ENCODE results near the gene LRIF1. TPM values are rescaled to one million over a fixed set of nuclear protein-coding genes. Genes with fewer than 3 reads are reported as not detected.

LRIF1 gene
- polyA plus RNA-seq, 1 donor (not counting 4 experiments of a cell fraction or from before 2014, with no cell fraction given) = 12.0 TPM

DNA sequence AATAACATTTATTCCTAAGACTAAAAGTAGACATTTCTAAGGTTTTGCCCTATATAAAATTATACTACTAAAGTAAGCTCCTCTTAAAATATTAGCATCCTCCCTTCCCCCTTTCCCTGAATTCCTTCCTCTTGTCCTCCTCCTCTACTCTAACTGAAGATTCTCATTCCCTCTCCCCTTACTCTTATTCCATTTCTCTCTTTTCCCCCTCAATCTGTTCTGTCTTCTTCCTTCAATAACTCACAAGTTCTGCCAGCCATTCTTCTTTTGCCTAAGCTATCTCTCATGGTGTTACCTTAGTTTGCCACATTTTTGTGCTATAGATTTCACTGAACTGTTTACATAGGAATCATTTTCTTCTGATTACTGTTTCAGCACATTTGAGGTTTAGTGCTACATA is 10.7 kb downstream of the LRIF1 start:
- Histone ChIP-seq H3K4me3 (ENCODE audit: control insufficient read depth in 2 of 3, extremely low read depth in 1 of 3, insufficient read depth in 2 of 3, low read depth in 1 of 3, low read length in 3 of 3) (no peak overlapping the region), H3K9ac (ENCODE audit: control insufficient read depth, extremely low read depth, insufficient read depth, low read length) (no peak overlapping the region), H2AFZ (ENCODE audit: control insufficient read depth, low read length) (no peak overlapping the region), H3K4me1 (ENCODE audit: control insufficient read depth, extremely low read depth, insufficient read depth, low read length) (peaks cover 2% of the 10 kb centered on the region), H3K9me1 (ENCODE audit: control insufficient read depth, extremely low read depth, insufficient read depth, low read length) (no peaks in the 10 kb centered on the region), H3K27me3 (ENCODE audit: control insufficient read depth, extremely low read depth, insufficient read depth, low read length) (no peaks in the 10 kb centered on the region), H4K20me1 (ENCODE audit: control insufficient read depth, extremely low read depth, insufficient read depth, low read length) (no peaks in the 10 kb centered on the region), H3K4me2 (ENCODE audit: control insufficient read depth, extremely low read depth, insufficient read depth, low read depth, low read length) (no peak overlapping the region), H3K36me3 (ENCODE audit: control insufficient read depth in 2 of 2, extremely low read depth in 1 of 2, insufficient read depth in 2 of 2, low read length in 2 of 2) (peaks cover 4 to 9% of the 10 kb centered on the region in 2 experiments), H3K79me2 (ENCODE audit: control insufficient read depth, insufficient read depth, low read length) (peaks cover 15% of the 10 kb centered on the region), H3K27ac (ENCODE audit: control insufficient read depth, insufficient read depth, low read length) (no peak overlapping the region), H3K9me3 (ENCODE audit: control insufficient read depth, low read depth, low read length) (no peaks in the 10 kb centered on the region)
- dilution Hi-C loops (cut with MboI; ENCODE audit: extremely low pct_ligation_motif_present, low sequenced_read_pairs) = no loop called here
- no peak for TF ChIP-seq EZH2 (IDR thresholded peaks at IDR 0.05; ENCODE audit: low read length)
- TF ChIP-seq, protein P1, sequence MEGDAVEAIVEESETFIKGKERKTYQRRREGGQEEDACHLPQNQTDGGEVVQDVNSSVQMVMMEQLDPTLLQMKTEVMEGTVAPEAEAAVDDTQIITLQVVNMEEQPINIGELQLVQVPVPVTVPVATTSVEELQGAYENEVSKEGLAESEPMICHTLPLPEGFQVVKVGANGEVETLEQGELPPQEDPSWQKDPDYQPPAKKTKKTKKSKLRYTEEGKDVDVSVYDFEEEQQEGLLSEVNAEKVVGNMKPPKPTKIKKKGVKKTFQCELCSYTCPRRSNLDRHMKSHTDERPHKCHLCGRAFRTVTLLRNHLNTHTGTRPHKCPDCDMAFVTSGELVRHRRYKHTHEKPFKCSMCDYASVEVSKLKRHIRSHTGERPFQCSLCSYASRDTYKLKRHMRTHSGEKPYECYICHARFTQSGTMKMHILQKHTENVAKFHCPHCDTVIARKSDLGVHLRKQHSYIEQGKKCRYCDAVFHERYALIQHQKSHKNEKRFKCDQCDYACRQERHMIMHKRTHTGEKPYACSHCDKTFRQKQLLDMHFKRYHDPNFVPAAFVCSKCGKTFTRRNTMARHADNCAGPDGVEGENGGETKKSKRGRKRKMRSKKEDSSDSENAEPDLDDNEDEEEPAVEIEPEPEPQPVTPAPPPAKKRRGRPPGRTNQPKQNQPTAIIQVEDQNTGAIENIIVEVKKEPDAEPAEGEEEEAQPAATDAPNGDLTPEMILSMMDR (optimal IDR thresholded peaks at IDR 0.05 in 1 of 3, IDR thresholded peaks at IDR 0.05 in 1 of 3, conservative IDR thresholded peaks at IDR 0.05 in 1 of 3; ENCODE audit: extremely low read depth in 1 of 3, insufficient read depth in 2 of 3, low read length in 3 of 3) = no peak
- FAIRE-seq (no peak), DNase-seq (ENCODE audit: low read depth, low spot score) (no peak)

DNA sequence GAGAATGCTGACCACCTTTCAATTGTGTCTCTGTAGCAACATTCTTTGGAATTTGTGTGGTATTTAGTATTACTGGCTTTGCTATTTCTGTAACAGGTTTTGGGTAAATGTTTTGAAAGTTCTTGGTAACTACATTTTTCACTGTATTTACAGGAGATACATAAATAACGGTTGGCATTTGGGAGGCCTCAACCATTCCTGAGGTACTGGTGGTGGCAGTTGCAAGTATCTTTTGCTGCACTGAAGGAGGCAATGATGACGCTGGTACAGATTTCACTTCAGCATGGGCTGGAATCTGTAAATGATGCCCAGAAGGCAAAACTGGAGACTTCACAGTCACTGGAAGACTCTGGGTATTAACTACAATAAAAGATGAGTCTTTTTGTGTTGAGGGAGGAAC is 11.7 kb downstream of the LRIF1 start:
- Histone ChIP-seq H3K36me3 (ENCODE audit: control insufficient read depth in 2 of 2, extremely low read depth in 1 of 2, insufficient read depth in 2 of 2, low read length in 2 of 2) (peaks cover 4 to 9% of the 10 kb centered on the region in 2 experiments), H2AFZ (ENCODE audit: control insufficient read depth, low read length) (no peak overlapping the region), H3K79me2 (ENCODE audit: control insufficient read depth, insufficient read depth, low read length) (peaks cover 11% of the 10 kb centered on the region), H3K4me1 (ENCODE audit: control insufficient read depth, extremely low read depth, insufficient read depth, low read length) (peaks cover 3% of the 10 kb centered on the region), H3K27me3 (ENCODE audit: control insufficient read depth, extremely low read depth, insufficient read depth, low read length) (no peaks in the 10 kb centered on the region), H4K20me1 (ENCODE audit: control insufficient read depth, extremely low read depth, insufficient read depth, low read length) (no peaks in the 10 kb centered on the region), H3K9me3 (ENCODE audit: control insufficient read depth, low read depth, low read length) (no peaks in the 10 kb centered on the region), H3K9ac (ENCODE audit: control insufficient read depth, extremely low read depth, insufficient read depth, low read length) (no peak overlapping the region), H3K27ac (ENCODE audit: control insufficient read depth, insufficient read depth, low read length) (no peak overlapping the region), H3K4me3 (ENCODE audit: control insufficient read depth in 2 of 3, extremely low read depth in 1 of 3, insufficient read depth in 2 of 3, low read depth in 1 of 3, low read length in 3 of 3) (no peak overlapping the region), H3K9me1 (ENCODE audit: control insufficient read depth, extremely low read depth, insufficient read depth, low read length) (no peaks in the 10 kb centered on the region), H3K4me2 (ENCODE audit: control insufficient read depth, extremely low read depth, insufficient read depth, low read depth, low read length) (no peak overlapping the region)
- dilution Hi-C loops (cut with MboI; ENCODE audit: extremely low pct_ligation_motif_present, low sequenced_read_pairs) = no loop called here
- DNase-seq (ENCODE audit: low read depth, low spot score) = no peak
- FAIRE-seq = no peak
- no peak for TF ChIP-seq EZH2 (IDR thresholded peaks at IDR 0.05; ENCODE audit: low read length)
- TF ChIP-seq, protein P1 (optimal IDR thresholded peaks at IDR 0.05 in 1 of 3, IDR thresholded peaks at IDR 0.05 in 1 of 3, conservative IDR thresholded peaks at IDR 0.05 in 1 of 3; ENCODE audit: extremely low read depth in 1 of 3, insufficient read depth in 2 of 3, low read length in 3 of 3) = no peak
